ENCODE results near the gene VPS29.
A peak's percentile ranks its signal among the peaks of the same experiment; 100 is the strongest.

Gene VPS29

GRCh38 chr12:110543965-110544364 lies 42.1 kb upstream of the VPS29 start:
- no peak overlapping the region for H3K4me3 ChIP-seq (ENCODE audit: low read length)
- TF ChIP-seq, protein P1, sequence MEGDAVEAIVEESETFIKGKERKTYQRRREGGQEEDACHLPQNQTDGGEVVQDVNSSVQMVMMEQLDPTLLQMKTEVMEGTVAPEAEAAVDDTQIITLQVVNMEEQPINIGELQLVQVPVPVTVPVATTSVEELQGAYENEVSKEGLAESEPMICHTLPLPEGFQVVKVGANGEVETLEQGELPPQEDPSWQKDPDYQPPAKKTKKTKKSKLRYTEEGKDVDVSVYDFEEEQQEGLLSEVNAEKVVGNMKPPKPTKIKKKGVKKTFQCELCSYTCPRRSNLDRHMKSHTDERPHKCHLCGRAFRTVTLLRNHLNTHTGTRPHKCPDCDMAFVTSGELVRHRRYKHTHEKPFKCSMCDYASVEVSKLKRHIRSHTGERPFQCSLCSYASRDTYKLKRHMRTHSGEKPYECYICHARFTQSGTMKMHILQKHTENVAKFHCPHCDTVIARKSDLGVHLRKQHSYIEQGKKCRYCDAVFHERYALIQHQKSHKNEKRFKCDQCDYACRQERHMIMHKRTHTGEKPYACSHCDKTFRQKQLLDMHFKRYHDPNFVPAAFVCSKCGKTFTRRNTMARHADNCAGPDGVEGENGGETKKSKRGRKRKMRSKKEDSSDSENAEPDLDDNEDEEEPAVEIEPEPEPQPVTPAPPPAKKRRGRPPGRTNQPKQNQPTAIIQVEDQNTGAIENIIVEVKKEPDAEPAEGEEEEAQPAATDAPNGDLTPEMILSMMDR (conservative IDR thresholded peaks at IDR 0.05; ENCODE audit: low read depth, low read length): no peak
- DNase-seq (ENCODE audit: low read depth): no peak

DNA sequence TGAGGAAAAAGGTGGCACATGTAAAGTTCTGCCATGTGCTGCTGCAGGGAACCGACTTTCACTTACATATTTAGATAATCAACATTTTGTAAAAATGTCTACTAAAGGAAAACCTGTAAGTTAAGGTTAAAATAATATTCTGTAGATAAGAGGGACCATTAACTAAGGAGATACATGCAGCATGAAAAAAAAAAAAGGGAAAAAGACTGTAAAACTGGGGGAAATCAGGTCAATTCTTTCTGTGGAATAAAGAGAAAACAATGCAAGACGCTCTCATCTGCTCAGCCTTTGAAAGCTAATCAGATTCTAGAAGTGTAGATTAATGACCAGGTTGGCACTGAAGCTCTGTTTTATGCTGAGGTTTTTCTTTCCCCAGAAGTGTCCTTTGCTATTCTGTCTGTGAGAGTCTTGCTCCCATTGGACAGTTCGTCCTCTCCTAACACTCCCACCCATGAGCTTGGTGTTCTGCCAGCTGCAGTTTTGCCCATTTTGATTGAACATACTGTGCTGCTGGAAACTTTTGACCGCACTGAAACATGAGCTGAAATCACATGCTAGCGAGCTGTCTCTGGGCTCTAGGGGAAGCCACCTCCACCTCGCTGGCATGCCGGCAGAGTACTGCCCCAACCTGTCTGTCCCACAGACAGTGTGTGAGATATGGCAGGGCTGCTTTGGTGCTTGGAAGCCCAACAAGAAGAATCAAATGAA lies 41.5 kb upstream of the VPS29 start:
- DNase-seq (ENCODE audit: low read depth): peak; percentile 88
- no peak overlapping the region for H3K4me3 ChIP-seq (ENCODE audit: low read length)
- TF ChIP-seq, protein P1 (conservative IDR thresholded peaks at IDR 0.05; ENCODE audit: low read depth, low read length): no peak

- no peak overlapping the region for H3K4me3 ChIP-seq (ENCODE audit: low read length)
- DNase-seq (ENCODE audit: low read depth): no peak
- TF ChIP-seq, protein P1 (conservative IDR thresholded peaks at IDR 0.05; ENCODE audit: low read depth, low read length): no peak
Observed at GRCh38 chr12:110540048-110540447, 38.1 kb upstream of the VPS29 start.

GRCh38 chr12:110538869-110539622 lies 37.1 kb upstream of the VPS29 start:
- DNase-seq (ENCODE audit: low read depth): no peak

DNA sequence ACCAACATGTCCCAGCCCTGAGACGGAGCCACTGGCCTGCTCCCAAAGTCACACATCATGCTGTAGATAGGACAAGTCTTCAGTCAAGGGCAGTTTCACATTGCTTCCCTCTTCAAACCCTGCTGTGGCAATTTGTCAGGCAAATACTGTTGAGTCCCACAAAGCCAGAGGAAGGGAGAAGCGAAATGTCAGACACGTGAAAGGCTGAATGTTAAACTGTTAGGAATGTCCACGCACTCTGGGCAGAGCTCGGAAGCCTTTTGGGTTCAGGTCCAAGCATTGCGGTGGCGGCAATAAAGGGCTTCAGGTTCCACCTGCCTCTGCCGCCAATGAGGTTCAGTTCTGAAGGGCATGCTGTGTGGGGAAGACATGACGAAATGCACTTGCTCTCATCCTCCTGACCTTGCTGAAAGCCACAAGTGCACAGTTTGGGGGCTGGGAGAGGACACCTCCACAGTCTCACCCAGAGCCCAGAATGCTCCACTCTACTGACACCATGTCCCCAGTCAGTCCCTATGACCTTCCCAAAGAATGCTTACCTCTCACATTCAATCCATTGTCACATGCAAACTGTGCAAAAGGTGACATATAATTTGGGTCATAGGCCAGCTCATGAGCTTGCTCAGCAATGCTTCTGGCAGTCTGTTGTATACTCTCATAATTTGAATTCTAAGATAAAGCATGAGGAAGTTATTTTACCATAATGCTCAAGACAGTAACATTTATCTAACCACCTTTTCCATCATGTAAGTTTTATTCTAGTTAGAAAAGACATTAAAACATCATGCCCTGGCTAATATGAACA lies 35.9 kb upstream of the VPS29 start:
- TF ChIP-seq, protein P1 (conservative IDR thresholded peaks at IDR 0.05; ENCODE audit: low read depth, low read length): no peak
- no peak overlapping the region for H3K4me3 ChIP-seq (ENCODE audit: low read length)
- DNase-seq (ENCODE audit: low read depth): no peak

More at GRCh38 chr12:110538869-110539622, 37.1 kb upstream of the VPS29 start:
- TF ChIP-seq, protein P1 (conservative IDR thresholded peaks at IDR 0.05; ENCODE audit: low read depth, low read length): no peak
- no peak overlapping the region for H3K4me3 ChIP-seq (ENCODE audit: low read length)

GRCh38 chr12:110536834-110537604 lies 35.1 kb upstream of the VPS29 start:
- TF ChIP-seq, protein P1 (conservative IDR thresholded peaks at IDR 0.05; ENCODE audit: low read depth, low read length): no peak
- H3K4me3 ChIP-seq (ENCODE audit: low read length): no peak overlapping the region
- no peak for DNase-seq (ENCODE audit: low read depth)
